Measurements from ENCODE around the gene FRMPD1.

The FRMPD1 gene

DNA sequence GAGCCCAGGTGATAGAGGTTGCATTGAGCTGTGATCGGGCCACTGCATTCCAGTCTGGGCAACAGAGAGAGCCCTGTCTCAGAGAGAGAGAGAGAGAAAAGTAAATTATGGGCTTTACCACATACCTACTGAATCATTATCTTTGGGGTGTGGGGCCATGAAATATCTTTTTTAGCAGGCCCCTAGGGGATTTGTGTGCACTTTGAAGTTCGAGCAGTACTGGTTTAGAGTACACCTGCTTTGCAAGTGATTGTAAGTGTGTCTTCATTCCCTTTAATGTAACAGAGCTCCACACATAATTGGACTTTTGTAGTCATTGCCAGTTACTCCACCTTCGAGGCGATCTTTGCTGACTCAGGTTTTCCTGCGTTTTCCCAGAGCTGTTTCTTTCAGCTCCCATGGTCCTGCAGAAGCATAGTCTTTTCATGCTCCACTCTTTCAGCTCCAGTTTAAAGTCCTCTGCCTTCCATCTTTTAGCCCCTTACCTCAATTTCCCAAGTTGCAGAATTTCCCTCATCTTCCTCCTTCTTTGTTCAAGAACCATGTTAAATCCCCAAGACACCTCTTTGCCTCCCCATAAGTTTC lies 24.0 kb upstream of the FRMPD1 start:
- no peak for DNase-seq

GRCh38 chr9:37632479-37632878 lies 18.3 kb upstream of the FRMPD1 start:
- no peak for DNase-seq

DNA sequence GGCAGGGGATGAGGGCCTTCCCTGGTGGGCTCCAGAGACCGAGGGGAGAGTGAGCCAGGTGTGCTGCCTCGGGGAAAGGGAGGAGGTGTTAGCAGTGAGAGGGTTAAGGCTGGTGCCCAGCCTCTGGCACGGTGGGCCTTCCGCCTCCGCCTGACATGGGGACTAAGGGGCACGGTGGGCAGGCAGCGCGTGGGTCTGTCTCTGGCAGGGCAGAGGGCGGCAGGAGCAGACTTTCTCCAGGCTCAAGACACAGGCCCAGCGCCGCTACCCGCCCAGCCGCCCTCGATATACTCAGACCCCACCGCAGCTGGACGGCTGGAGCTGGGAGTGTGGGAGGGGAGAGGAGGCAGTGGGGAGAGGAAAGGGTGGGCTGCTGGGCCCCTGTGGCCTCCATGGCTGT lies 14.9 kb upstream of the FRMPD1 start:
- DNase-seq, result no peak

DNA sequence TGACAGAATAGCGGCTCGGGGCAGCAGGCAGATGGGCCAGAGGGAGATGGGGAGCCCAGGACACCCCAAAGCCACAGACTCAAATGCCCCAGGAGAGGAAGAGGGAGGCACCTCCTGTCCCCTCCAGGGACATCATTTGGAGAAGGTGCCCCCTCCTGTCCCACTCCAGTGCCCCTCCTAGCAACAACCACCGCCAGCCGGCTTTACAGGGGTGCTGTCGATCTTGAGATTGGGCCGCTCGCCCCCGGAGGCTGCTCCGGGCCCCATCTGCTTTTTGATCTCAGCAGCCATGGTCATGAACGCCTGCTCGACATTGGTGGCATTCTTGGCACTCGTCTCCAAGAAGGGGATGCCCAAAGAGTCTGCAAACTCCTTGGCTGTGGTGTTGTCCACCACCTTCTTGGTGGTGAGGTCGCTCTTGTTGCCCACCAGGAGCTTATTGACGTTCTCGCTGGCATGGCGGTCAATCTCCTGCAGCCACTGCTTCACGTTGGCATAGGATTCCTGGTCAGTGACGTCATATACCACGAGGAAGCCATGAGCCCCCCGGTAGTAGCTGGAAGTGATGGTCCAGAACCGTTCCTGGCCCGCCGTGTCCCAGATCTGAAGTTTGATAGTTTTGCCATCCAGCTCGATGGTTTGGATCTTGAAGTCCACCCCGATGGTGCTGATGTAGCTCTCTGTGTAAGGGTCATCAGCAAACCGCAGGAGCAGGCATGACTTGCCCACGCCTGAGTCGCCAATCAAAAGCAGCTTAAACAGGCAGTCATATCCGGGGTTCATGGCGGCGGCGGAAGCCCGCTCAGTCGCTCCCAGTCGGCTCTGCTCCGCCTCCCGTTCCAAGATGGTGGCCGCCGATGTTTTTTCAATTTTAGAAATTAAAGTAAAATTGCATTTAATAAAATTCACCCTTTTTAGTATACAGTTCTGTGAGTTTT lies 14.0 kb upstream of the FRMPD1 start:
- no peak for DNase-seq

DNA sequence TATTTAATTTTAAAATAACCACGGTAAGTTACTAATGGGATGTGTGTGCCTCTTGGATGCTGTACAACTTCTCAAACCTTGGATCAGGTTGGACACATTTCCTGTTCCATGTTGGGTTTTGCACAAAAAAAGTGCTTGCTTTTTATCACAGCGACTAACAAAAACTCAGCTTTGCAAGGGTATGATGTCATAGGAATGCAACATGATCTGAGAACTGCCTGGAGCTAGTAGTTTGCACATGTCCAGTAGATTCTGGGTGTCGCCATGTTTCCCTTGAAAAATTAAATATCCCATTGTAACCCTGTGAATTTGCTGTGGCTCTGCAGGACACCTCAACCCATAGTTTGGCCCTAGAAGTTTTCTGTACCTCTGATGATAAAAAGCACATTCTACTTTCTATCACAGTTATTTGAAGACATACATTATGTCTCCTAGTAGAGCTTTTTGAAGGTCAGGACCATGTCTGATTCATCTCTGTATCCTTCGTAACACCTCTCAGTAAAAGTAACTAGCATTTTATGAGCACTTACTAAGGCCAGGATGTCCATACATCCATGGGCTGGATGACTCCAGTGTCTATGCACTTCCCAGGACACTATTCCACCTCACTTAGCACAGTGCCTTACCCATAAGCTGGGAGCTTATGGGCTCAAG lies 11.5 kb upstream of the FRMPD1 start:
- DNase-seq, result no peak

DNA sequence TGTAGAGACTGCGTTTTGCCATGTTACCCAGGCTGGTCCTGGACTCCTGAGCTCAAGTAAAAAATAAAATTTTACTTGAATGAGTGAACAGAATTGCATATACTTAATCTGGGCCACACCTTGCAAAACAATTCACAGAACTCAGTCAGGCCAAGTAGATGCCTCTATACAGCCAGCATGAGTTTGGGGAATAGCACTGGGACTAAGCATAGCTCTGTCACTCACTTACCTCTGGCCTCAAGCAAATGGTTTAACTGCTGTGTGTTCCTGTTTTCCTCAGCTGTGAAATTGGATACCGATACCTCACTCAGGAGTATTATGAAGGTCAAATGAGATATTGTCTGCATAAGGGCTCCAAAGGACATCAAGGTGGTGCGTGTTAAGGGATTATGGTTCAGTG lies 10.9 kb upstream of the FRMPD1 start:
- DNase-seq, result no peak

- no peak for DNase-seq
Measured at GRCh38 chr9:37640246-37640645, 10.5 kb upstream of the FRMPD1 start.

GRCh38 chr9:37641331-37641730 lies 9.4 kb upstream of the FRMPD1 start:
- DNase-seq, result no peak

GRCh38 chr9:37643214-37643613 lies 7.5 kb upstream of the FRMPD1 start:
- no peak for DNase-seq

- no peak for DNase-seq
Measured at GRCh38 chr9:37645903-37646506, 4.7 kb upstream of the FRMPD1 start.

DNA sequence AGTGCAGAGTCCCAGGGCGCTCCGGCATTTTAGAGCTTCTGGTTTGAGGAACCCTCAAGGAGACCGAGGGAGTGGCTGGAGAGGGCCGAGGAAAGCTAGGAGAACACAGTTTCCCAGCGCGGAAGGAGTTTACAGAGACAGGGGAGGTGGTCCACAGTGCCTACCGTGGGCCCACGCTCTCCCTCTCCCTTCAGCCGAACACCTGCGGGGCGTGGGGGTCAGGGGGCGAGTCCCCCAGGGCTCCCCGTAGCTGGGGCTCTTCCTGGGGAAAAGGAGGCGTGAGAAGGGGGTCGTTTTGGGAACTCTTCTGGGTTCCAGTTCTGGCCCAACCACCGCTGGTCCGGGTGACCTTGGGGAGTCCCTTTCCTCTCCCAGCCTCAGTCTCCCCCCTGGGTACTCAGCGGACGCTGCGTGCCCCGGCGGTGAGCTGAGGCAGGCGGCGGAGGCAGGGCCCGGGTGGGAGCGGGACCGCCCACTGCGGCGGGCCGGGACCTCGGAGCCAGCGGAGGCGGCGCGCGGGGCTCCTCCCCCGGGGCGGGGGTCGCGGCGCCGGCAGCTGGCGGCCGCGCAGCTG lies 368 bp upstream of the FRMPD1 start:
- DNase-seq, result no peak

GRCh38 chr9:37652261-37652660 lies 1.5 kb downstream of the FRMPD1 start:
- no peak for DNase-seq

DNA sequence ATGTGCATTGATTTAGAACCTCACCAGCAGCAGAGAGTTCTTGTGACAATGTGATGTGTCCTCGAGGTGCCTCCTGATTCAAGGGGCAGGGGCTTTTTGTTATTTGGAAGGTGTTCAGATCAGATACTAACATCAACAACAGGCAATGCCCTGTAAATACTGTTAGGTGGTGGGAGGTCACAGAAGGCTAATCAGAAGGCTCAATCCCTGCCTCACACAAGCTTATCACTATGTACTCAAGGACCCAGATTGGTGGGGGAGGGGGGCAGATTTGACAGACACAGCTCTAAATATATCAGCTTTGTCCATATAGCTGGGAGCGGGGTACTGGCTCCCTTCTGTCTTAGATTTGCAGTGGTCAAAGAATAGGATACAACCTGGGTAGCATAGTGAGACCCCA lies 2.6 kb downstream of the FRMPD1 start:
- no peak for DNase-seq

- no peak for DNase-seq
Measured at GRCh38 chr9:37656936-37657335, 6.2 kb downstream of the FRMPD1 start.

- DNase-seq, result no peak
Measured at GRCh38 chr9:37660691-37661090, 9.9 kb downstream of the FRMPD1 start.

GRCh38 chr9:37663926-37664325 lies 13.2 kb downstream of the FRMPD1 start:
- no peak for DNase-seq

DNA sequence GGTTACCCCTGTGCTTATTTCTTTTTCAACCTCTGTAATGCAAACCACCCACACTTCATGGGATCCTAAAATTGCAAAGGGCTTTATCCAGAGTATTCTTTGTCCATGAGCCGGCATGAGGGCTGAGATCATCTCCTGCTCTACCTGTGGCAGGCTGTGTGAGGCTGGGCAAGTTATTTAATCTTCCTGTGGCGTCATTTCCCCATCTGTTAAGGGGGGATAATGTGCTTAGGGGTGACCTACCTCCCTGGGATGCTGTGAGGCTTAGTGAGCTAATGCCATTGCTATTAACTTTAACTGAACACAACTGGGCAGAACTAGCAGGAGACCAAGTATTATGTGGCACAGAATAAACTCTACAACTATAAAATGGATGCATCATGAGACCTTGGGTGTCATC lies 17.0 kb downstream of the FRMPD1 start:
- no peak for DNase-seq

GRCh38 chr9:37668116-37668601 lies 17.4 kb downstream of the FRMPD1 start:
- DNase-seq, result no peak

DNA sequence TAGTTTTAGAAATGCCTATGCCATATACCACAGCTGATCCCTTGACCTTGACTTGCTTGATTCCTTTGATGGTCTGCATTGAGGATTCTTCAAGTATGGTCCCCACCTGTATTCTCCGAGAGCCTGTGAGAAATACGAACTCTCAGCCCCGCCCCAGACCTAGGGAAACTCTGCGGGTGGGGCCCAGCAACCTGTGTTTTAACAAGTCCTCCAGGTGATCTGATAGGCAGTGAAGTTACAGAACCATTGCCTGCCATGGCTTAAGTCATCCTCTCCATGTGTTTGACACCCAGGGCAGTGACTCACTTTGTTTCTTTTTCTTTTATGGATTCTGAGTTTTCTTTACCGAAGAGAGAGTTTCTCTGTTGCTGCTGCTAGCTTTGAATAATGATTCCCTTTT lies 18.5 kb downstream of the FRMPD1 start:
- no peak for DNase-seq

GRCh38 chr9:37675661-37676060 lies 24.9 kb downstream of the FRMPD1 start:
- no peak for DNase-seq

DNA sequence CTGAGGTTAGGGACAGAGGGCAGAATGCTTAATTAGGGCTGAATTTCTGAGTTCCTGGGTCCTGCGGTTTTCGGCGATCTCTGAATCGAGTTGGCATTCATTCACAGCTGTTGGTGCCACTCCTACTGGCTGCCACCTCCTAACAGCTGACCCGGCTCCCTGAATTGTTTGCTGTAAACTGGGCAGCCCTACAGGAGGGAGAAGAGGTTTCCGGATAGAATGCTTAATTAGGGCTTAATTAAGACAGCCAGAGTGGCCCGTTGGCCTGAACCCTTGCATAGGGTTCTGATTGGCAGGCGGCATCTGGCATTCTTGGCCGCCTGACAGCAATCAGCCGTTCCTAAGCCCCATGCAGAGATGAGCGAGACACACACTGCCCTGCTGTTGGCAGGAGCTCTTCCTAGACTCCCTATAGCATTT lies 25.7 kb downstream of the FRMPD1 start:
- DNase-seq, result no peak

- DNase-seq, result no peak
Measured at GRCh38 chr9:37677435-37677834, 26.7 kb downstream of the FRMPD1 start.

- no peak for DNase-seq
Measured at GRCh38 chr9:37678789-37679273, 28.1 kb downstream of the FRMPD1 start.
